SHP77 treated with DMSO at 0.1 percent for 48 hours (cell line): ENCODE results near the gene SELENOM.
"Not testable (repeated sequence)": the region's sequence is repeated elsewhere in the genome, so short reads cannot be mapped to it uniquely, and the experiment has no call there.

ENCODE experiments used
- DNase-seq: peaks from one replicate; lab custom pipeline; 2025; lab: John Stamatoyannopoulos, UW

The SELENOM gene

GRCh38 chr22:31078389-31078788 is 29.0 kb downstream of the SELENOM start:
- DNase-seq: not testable (repeated sequence)

- no peak for DNase-seq
These were observed 29.7 kb downstream of the SELENOM start for GRCh38 chr22:31077681-31078080.

GRCh38 chr22:31075961-31076360 is 31.4 kb downstream of the SELENOM start:
- no peak for DNase-seq

GRCh38 chr22:31073545-31074145 is 33.7 kb downstream of the SELENOM start:
- DNase-seq: not testable (repeated sequence)

- DNase-seq: not testable (repeated sequence)
These were observed 34.2 kb downstream of the SELENOM start for GRCh38 chr22:31073125-31073524.

- DNase-seq: not testable (repeated sequence)
These were observed 37.6 kb downstream of the SELENOM start for GRCh38 chr22:31069691-31070314.

- no peak for DNase-seq
These were observed 38.4 kb downstream of the SELENOM start for GRCh38 chr22:31068970-31069369.

- no peak for DNase-seq
These were observed 43.0 kb downstream of the SELENOM start for GRCh38 chr22:31064369-31064768.

GRCh38 chr22:31062566-31063230 is 44.7 kb downstream of the SELENOM start:
- no peak for DNase-seq

GRCh38 chr22:31059663-31060062 is 47.7 kb downstream of the SELENOM start:
- DNase-seq: not testable (repeated sequence)

GRCh38 chr22:31056986-31057599 is 50.3 kb downstream of the SELENOM start:
- no peak for DNase-seq

- DNase-seq: peak; percentile 88
These were observed 51.7 kb downstream of the SELENOM start for GRCh38 chr22:31055635-31056159.

GRCh38 chr22:31055117-31055634 is 52.2 kb downstream of the SELENOM start:
- no peak for DNase-seq
